HG03460 (cell line): Measurements from ENCODE around the gene ENTPD2.

ENCODE experiments used
- ATAC-seq: cut with Tn5 transposase; IDR thresholded peaks from one replicate; pipeline ENCODE4 v1.9.1; 2021; ENCODE audit not compliant: unreplicated experiment

The ENTPD2 gene

DNA sequence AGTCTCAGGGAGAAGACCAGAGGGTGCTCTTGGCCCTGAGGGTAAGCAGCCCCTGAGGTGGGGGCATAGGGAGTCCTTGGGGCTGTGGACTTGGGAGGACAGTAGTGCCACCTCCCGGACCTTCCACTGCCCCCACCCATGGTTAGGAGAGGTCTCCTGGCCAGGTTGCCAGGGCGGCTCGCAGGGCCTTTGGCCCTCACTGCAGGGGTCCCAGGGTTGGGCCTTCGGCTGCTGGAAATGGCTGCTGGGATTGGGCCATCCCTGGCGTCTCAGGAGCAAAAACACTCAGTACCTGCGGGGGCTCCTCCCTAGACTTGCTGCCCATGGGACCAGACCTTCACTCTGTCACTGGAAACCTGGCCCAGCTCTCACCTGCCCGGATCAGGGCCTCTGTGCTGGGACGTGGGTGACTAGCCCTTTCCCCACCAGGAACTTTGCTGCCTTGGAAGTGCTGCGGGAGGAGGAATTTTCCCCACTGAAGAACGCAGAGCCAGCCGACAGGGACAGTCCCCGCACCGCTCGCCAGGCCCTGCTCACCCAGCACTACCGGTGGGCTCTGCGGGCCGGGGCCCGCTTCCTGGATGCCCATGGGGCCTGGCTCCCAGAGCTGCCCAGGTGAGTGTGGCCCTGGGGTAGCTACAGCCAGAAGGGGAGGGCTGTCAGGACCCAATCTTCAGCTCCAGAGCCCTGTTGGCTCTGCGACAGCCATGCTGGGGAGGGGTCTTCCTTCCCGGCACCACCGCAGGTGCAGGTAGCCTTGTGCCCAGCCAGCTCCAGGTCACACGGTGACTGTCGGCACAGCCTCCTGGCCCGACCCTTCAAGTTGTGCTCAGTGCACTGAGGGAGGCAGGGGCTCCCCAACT, 26.6 kb upstream of the ENTPD2 start:
- no peak for ATAC-seq

DNA sequence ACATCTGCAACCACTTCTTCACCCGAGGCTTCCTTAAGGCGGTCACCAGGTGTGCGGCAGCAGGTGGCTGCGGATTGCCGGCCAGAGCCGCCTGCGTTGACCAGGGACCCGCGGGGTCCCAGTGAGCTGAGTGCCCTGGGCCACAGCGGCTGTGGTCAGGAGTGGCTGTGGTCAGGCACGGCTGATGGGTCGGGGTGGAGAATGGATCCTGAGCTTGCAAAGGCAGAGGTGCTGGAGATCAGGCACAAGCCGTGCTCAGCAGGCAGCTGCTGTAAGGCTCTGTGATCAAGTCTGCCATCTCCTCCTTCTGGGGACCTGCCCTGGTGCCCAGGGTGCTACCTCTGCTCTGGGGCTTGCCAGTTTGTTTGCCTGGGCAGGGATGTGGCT, 25.5 kb upstream of the ENTPD2 start:
- no peak for ATAC-seq

DNA sequence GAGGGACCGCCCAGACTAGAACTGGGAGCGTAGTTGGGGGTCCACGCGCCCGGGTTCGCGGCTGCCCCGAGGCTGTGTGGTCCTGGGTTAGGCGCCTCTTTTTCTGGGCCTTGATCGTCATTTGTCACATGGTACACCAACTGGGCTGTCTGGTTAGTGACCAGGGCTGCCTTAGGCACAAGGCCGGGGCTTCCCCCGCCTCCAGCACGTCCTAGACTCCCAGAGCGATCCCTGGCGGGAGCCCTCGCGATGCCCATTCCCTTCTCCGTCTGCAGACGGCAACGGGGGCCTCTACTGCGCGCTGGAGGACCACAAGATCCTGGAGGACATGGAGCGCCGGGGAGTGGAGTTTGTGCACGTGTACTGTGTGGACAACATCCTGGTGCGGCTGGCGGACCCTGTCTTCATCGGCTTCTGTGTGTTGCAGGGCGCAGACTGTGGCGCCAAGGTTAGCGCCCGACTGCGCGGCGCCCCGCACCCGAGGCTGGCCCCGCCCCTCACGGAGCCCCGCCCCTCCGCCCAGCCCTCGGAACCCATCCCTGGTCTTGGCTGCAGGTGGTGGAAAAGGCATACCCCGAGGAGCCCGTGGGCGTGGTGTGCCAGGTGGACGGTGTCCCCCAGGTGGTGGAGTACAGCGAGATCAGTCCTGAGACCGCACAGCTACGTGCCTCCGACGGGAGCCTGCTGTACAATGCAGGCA, 25.0 kb upstream of the ENTPD2 start:
- ATAC-seq = no peak

DNA sequence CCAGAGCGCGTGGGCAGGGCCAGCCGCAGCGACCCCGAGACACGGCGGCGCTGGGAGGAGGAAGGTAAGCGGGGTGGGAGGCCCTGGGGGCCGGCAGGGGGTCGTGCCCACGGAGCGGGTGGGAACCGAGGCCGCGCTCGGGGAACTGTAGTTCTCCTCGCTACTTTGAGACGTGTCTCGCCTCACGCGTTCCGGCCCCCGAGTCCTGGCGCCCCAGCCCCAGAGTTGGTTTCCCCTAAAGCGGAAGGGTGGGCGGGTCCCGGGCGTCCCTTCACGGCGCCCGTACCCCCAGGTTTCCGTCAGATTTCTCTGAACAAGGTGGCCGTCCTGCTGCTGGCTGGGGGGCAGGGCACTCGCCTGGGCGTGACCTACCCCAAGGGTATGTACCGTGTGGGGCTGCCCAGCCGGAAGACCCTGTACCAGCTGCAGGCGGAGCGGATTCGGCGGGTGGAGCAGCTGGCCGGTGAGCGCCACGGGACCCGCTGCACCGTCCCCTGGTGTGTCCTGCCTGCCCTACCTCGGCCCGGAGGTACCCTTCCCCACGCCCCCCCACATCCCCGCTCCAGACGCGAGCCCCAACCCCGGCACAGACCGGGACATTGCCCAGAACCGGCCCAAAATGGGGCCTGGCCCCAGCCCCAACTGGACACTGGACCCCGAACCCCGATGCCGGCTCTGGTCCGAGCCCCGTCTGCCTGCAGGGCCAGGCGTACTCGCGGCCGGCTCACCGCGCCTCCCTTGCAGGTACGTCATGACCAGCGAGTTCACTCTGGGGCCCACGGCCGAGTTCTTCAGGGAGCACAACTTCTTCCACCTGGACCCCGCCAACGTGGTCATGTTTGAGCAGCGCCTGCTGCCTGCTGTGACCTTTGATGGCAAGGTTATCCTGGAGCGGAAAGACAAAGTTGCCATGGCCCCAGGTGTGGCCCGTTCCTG, 24.2 kb upstream of the ENTPD2 start:
- ATAC-seq = peak; percentile 29

DNA sequence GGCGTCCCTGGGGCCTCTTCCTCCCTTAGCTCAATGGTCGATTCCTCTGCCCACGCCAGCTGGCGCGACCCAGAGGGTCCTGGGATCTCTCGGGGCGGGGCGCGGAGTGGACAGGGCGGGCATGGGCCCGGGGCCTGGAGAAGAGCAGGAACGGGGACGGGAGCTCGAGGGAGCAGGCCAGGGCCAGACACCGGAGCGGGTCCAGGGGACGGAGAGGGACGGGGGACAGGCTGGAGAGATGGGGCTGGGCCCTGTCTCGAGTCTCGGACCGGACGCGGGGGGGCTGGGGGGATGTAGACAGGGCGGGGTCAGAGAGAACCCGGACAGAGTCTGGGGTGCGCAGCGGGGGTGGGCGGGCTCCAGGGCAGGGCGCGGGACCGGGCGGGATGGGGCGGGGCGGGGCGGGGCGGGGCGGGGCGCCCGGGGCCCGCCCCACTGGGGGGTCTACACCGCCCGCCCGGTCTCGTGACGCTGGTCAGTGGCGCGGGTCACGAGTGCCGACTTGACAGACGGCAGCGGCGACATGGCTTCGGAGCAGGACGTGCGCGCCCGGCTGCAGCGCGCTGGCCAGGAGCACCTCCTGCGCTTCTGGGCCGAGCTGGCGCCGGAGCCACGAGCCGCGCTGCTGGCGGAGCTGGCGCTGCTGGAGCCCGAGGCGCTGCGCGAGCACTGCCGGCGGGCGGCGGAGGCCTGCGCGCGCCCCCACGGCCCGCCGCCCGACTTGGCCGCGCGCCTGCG, 23.3 kb upstream of the ENTPD2 start, which contains the start of gene UAP1L1:
Gene UAP1L1 (plus strand): TSS at position 508 of the 738 bp plus-strand sequence. CDS start 16 bp downstream, at position 524.
- ATAC-seq = peak; percentile 55

DNA sequence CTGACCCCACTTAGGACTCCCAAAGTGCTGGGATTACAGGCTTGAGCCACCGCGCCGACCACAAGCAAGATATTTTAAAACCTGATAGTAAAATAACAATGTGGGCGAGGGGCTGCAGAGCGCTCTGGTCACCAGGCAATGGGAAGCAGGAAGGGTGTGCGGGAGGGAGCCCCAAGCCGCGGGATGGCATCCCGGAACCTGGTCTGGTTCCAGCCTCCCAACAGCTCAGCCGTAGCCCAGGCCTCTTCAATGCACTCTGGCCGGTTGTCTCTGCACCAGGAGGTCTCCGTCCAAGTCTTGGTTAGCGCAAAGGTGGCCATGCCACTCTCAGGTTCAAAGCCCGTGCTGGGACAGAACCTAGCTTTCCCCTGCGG, 22.8 kb upstream of the ENTPD2 start:
- ATAC-seq = no peak

DNA sequence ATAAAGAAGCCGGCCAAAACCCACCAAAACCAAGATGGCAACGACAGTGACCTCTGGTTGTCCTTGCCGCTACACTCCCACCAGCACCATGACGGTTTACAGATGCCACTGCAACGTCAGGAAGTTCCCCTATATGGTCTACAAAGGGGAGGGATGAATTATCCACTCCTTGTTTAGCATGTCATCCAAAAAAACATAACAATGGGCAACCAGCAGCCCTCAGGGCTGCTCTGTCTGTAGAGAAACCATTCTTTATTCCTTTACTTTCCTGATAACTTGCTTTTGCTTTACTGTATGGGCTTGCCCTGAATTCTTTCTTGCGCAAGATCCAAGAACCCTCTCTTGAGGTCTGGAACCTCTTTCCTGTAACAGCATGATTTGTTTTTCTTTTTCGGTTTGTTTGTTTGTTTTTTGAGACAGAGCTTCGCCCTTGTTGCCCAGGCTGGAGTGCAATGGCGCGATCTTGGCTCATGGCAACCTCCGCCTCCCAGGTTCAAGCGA, 21.5 kb upstream of the ENTPD2 start:
- no peak for ATAC-seq

DNA sequence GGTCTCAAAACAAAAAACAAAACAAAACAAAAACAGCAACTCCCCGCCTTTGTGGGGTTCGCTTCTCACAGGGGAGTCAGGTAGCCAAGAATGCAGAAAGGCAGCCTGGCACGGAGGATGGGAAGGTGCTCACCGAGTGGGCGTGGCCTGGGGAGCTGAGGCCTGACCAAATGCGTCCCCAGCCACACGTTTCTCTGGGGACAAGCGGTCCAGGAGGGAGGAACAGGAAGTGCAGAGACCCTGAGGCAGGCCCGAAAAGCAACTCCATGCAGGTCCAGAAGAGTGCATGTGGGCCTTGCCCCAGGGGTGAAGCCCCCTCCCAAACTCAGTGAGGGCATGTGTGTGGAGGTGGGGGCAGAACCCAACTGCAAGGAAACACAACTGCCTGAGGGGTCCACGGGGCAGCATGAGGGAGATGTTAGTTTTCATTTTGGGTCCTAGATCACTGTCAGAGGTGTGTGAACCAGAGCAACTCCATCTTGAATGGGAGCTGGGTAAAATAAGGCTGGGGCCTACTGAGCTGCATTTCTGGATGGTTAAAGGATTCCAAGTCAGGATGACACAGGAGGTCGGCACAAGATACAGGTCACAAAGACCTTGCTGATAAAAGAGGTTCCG, 20.9 kb upstream of the ENTPD2 start:
- ATAC-seq = no peak

DNA sequence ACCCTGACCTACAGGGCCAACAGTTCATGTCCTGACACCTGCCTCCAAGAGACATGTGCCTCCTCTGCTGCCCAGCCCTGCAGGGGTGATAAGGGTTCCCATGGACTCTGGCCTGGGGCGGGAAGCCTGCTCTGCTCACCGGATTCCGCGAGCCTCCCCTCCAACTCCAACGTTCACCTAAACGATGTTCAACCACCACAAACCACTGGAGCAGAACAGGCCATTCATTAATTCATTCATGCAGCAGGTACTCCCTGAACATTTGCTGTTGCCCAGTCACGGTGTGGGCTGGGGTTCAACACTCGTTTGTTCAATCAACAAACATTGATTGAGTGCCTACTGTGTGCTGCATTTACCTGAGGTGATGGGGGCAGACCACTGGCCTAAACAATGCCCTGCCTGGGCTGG, 20.1 kb upstream of the ENTPD2 start:
- ATAC-seq = no peak

DNA sequence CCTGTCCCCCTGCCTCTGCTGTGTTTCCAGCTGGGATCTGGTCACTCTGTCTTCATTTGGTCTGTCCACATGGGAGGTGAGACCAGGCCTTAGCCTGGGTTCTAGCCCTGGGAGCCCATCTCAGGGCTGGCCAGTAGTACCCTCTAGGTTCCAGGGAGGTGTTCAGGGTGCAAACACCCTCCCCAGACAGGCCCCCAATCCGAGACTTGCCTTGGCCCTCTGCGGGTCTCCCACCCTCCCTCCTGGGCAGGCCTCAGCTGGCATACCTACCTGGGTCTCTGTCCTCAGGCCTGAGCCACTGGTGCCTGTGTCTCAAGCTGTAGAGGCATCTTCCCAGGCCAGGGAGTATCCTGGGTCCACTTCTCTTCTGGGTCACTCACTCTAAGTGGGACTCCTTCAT, 17.4 kb upstream of the ENTPD2 start:
- ATAC-seq = no peak

DNA sequence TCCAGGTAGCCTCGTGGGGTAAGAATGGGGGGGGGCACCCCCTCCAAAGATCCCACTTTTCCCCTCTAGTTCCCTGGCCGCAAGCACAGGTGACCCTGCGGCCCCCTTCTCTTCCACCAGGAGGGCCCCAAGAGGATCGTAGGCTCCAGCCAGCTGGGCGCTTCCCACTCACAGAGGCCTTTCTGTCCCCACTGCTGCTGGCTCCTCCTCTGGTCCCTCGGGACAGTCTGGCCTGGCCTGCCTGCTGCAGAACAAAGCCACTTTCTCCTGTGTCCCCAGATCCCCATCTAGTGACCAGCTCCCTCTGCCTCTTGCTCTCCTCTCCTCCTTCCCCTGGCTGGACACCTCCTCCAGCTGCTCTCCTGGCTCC, 17.0 kb upstream of the ENTPD2 start:
- no peak for ATAC-seq

DNA sequence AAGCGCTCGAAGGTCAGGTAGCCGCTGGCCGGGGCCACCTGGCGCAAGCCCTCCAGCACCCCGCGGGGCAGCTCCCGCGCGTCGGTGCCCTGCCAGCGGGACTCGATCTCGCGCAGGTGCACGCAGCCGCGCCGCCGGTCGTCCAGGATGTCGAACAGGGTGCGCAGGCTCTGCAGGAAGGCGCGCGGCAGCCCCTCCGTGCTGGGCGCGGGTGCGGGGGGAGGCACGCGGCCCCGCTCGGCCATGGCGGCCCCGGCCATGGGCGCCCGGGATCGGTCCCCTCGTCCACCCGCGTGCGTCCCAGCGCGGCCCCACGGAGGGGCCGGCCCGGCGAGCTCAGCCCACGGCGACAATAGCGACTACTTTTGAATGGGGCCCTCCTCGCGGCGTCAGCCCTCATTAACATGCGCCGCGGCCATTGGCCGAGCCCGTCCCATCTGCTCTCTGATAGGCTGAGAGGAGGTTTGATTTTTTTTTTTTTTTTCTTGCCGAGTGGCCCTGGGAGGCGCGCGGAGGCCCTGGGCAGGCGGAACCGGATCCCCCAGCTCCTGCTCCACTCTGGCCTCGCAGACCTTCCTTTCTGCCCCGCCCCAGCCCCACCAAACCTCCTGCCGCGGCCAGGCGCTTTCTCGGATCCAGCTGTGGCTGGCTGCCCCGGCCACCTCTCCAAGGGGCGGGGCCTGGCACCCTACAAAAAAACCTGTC, 16.5 kb upstream of the ENTPD2 start, which contains the start of gene SAPCD2:
Gene SAPCD2 (minus strand): TSS at position 357 of the 705 bp plus-strand sequence. CDS start 97 bp downstream, at position 260.
- ATAC-seq = peak; percentile 66

DNA sequence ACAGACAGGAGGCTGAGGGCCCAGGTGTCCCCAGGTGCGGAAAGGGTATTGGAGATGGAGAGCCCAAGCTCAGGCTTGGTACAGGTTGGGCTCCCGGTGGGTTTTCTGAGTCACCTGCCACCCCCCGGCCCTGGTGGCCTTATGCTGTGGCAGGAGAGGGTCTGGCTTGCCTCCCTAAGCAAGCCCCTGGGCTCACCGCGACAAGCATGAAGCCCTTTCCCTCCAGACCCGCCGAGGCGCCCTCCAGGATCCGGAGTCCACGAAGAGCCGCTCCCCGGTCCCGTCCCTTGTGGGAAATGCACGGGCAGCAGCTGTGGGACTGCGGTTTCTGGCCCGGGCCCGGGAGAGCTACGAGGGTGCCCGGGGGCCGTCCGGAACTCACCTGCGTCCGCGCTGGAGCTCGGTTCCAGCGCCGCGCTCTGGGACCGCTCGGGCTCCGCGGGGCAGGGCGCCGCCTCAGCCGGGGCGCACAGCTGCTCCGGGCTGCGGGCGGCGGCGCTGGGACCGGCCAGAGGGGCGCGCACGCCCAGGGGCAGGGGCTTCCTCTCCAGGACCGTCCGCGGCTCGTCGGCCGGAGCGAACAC, 15.7 kb upstream of the ENTPD2 start:
- peak; percentile 10 for ATAC-seq

DNA sequence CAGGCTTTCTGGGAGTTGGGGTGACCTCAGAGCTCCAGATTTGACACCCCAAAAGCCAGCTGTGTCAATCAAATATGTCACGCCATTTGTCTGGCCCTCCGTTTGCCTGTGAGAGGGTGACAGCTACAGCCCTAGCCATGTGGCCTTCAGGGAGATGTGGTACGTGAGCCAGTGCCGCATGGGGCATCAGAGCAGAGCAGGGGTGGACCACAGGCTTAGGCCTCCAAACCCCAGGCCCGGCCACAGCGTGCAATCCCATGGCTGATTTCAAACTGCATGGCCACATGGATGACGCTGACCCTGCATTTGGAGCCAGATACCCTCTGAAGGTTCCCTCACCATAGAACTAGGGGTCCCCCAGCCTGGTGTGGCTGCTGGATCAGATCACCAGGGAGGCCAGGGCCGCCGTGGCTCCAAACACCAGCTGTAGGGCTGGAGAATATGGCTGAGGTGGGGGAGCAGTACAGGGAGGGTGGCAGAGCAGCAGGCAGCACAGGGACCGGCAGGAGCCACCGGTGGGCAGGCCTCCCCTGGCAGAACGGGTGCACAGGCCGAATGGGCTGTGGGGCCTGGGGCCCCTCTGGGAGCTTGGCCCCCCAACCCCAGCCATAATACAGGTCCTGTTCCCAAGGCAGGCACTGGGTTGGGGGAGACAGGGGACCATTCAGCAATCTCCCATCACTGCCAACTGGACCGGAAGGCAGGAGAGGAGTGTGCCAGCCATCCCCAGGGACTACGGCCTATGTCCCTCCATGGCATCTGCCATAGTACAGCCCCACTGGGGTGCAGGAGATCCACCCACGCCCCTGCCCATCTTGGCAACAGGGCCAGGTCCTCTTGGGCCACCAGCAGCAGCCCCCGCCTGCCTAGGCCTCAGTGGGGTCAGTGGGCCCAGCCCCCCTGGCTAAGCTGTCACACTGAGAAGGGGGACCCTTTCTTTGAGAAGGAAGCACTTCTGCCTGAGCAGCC, 15.0 kb upstream of the ENTPD2 start:
- ATAC-seq = no peak

DNA sequence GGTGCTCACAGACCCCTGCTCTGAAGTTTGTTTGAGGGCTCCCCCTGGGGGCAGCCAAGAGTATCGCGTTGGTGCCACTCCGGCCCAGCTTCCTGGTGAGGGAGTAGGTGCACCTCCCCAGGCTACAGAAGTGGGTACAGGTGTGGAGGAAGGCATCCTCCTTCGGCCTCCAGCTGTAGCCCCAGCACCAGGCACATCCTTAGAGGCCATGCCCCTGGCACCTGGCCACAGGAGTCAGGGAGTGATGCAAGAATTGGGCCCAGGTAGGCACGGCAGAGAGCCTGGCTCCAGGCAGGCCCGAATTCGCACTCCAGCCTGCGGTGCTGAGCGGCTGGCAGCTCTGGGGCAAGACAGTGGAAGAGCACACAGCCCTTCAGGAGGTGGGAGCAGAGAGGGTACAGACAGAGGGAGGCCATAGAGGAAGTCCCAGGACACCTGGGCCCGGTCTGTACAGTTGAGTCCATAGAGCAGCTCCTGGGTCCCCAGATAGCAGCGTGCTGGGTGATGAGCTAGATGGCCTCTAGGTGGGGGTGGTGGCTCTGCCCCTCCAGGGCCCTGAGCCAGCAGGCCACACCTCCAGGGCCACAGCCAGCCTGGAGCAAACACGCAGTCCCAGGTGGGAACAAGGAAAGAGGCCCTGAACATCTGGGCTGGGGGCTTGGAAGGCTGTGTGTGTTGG, 14.1 kb upstream of the ENTPD2 start:
- ATAC-seq = peak; percentile 37

DNA sequence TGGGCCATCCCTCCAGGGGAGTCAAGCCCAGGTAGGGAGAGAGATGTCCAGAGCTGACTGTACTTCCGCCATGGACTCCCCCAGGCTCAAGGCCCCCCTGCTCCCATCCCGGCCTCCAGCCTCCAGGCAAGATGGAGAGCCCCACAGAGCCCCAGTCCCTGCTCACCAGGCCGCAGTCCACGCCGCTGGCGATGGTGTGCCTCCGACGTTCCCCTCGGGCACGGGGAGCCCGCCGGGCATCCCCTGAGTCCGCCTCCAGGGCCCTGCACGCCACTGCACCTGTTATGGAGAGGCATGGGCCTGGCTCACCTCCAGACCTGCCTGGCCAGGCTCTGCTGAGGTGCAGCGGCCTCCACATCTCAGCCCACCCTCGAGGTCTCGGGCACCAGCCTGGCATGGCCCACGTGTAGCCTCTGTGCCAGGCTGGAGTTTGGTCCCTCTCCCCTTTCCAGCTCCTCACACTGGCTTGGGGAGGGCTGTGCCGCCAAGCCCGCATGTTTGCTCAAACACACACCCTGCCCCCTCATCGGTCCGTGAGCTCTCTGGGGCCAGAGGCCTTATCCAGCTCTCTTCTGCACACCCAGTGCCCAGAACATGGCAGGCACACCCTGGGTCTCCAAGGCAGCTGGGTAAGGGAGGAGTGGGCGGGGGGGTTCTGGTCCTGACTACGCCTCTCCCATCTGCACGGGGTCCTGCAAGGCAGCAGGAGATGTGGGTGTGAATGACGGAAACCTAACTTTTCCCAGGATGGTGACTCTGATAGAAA, 12.4 kb upstream of the ENTPD2 start:
- no peak for ATAC-seq
